ENCODE measurements around the gene CYP27B1.

Gene CYP27B1

DNA sequence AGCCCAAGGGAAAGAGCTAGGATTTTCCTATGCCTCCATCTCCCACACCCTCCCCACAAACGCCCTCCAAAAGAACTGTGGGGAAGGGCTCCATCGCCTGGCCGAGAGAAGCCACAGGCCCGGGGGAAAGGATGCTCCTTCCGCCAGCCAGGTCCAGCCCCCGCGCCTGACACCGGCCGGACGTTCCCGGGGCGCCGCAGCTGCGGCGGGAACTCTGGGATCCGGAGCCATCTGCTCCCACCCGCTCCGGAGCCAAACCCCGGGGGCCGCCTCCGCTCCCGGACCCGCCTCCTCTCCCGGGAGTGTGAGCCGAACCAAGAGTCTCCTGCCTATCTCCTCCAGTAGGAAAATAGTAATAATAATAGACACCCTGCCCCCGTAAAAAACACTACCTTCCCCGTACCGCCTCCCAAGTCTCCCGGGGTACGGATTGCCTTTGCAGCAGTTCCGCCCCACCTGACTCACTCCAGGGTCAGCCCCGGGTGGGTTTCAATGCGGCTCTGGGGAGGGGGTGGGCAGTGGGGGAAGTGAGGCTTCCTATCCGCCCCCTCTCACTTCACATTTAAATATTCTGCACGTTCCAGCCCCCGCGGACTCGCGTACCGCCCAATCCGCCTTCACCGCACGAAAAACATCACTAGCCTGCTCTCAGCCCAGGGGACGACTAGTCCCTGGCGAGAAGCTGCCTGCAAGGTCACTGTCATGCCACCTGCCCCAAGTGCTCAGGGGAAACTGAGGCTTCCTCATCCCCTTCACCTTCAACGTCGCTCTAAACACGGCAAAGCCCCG, 30.7 kb downstream of the CYP27B1 start:
- no peak for DNase-seq (ENCODE audit: low read depth in 2 of 2)

DNA sequence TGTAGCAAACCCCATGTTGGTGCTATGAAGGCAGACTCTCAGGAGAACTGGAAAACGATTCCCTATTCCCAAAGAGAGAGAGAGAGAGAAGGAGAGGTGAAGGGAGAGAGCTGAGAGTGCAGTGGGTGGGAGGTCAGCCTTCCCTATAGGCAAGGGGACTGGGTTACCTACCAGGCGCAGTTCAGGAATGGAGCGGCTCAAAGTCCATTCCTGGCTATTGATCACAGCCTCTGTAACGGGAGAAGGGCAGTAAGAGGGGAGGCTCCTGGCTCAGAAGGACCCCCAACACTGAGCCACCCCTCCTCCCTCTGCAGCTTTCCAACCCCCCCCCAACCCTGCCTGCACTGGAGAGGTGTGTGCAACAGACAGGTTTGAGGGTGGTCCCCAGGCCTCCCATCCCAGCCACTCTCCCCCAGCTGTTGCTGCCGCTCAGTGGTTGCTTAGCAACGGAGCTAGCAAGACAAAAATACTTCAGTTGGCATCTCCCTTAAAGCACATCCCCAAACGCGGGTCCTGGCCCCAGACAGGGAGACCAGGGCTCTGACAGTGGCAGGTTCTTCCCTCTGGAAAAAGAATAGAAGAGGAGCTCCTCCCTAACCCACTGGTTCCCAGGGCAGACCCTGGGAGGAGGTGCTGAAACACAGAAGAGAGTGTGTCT, 31.6 kb downstream of the CYP27B1 start:
- no peak for DNase-seq (ENCODE audit: low read depth in 2 of 2)

DNA sequence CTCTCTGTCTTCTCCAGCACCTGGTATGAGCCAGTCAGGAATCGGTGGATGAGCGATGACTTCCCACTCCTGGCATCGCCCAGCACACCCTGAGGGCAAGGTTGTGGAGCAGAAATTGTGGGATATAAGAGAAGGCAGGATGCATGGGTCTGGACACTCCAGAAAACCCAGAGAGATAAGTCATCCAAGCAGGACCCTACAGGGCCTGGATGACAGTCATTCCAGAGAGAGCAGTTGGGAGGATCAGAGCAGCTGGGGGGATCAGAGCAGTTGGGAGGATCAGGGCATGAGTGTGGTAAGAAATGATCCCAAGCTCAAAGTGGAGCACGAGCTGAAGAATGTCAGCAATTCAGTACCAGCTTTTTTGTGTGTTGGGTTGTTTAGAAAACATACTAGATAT, 32.3 kb downstream of the CYP27B1 start:
- DNase-seq (ENCODE audit: low read depth in 2 of 2), result no peak

DNA sequence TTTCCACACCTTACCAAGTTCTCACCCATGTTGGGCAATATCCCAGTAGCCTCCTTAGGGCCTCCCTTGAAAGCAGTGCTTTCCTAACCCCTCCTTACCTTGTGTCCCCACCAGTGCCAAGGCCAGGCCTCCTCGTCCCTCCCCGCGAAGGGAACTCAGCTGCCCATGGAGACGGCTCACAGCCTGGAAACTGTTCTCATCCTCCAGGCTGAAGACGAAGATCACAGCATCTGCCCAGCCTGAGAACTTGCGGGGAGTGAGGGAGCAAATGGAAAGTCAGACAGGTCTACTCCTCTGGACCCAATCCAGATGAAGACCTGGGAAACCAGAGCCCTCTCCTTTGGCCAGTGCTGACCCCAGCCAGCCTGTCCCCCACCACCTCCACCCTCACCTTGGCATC, 33.0 kb downstream of the CYP27B1 start:
- DNase-seq (ENCODE audit: low read depth in 2 of 2), result no peak

DNA sequence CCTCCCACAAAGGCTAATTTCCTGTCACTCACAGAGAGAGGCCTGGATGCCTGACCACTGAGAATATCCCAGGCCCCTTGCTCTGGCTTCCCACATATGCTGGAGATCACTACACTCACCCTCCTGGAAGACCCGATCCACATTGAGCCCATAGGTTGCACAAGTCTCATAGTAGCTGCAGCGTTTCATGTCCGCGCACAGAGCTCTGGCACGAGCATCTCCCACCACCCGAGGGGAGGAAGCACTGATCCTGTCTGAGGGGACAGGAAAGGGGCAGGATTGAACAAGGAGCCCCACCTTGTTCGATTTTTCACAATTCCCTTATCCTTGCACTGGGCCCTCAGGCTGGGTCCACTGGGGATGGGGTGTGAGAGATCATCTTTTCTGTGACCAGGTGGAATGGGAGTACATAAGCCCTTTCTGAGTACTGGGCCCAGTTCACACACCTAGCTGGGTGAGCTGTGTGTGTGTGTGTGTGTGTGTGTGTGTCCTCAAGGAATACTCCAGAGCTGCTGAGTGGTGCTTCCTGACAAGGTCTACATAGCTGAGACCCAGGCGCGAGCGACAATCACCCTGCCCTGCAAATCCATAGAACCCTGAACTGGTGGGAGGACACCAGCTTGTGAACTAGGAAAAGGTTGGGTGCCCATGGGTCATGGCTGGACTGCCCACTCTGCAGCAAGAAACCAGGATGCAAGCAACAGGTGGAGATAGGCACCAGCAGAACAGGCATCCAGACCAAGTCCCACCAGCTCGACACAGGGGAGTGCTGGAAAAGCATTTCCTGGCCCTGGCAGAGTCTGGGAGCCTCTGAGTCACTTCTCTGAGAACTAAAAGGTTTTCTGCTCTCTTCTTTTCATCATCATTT, 33.9 kb downstream of the CYP27B1 start:
- DNase-seq (ENCODE audit: low read depth in 2 of 2), result no peak

DNA sequence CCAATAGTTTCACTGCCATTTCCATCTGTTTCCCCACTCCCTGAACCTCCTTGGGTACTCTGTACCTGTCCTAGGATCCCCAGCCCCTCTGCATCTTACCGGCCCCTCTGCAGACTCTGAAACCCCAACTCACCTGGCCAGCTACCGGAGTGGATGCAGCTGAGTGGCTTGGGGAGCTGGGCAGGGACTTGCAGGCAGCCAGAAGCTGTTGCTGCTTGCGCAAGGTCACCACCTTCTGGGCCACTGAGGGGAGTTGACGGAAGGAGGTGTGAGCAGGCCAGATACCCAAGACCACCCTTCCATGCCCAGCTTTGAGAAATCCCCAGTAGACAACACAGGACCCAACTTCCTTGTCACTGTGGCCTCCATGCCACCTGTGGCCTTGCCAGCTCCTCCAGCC, 34.6 kb downstream of the CYP27B1 start:
- no peak for DNase-seq (ENCODE audit: low read depth in 2 of 2)

DNA sequence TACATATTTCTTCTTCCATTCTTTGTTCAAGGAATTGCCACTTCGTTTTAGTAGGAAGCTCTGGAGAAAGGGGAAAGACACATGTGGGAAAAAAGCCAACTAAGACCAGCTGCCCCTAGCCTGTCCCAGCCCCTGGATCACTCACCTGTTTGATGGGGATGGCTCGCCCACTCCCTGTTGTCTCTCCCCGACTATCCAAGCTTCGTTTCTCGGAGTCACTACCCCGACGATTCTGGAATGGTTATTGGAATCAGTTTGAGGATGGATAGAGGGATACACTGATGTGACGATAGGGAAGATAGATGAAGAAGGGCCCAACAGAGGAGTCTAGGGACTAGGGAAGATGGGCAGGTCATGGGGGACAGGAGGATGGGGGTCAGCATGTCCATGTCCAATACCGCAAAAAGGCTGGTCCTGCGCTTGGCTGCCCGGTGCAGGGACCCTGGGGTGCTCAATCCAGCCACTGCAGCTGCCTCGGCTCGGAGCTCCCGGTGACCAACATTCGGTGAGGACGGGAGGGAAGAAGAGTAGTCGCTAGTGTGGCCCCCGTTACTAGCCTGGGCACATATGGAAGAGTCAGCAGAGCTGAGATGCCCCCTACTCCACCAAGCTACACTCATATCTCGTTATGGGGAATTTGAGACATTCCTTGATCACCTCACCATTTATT, 35.3 kb downstream of the CYP27B1 start:
- no peak for DNase-seq (ENCODE audit: low read depth in 2 of 2)

DNA sequence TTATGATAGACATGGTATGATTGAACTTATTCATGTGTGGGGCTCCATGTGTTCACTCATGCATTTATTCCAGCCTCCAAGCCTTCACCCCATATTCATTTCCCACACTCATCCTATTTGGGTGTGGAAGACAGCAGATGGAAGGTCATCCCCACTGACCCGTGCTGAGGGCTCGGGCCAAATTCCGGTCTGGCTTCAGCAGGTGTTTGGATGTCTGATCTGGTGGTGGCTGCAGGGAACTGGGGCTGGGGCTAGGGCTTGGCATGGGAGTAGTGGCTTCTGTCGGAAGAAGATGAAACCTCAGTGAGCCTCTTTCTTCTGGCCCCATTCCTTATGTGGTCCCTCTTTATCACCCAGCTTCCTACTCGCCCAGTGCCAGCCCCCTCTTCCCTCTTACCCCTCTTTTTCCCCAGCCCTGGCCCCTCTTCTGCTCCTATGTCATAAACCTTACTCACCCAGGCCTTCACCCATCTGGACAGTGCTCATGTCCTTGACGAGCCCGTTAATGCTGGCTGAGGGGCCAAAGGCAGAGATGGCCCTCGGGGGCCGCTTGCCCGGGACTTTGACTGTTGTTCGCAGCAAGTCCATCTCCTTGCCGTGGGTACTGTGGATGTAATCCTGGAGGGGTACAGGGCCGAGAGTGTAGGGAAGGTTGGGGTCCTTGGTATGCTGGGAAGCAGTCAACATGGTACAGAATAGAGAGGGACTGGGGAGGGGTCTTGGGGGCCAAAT, 36.4 kb downstream of the CYP27B1 start:
- no peak for DNase-seq (ENCODE audit: low read depth in 2 of 2)

DNA sequence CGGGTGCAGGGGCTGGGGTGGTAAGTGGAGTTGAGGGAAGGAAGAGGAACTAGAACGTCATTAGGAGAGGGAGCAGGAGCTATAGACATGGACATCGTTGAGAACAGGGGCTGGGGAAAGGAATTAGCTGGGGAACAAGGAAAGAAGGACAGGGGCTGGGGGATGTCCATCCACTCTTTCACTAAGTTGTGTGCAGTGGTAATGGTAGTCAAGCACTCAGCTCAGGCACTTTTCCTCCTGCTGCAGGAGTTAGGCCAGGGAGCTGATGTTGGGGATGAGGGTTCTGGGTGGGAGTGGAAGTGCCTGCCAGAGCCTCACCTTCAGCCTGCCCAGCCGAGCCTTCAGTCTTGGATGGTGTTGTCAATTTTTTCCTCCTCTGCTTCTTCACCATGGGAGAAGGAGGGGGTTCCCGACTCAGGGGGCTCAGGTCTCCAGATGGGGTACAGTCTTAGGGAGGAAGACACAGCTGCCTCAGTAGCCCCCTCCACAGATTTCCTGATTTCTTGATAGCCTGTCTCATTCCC, 37.5 kb downstream of the CYP27B1 start:
- no peak for DNase-seq (ENCODE audit: low read depth in 2 of 2)

DNA sequence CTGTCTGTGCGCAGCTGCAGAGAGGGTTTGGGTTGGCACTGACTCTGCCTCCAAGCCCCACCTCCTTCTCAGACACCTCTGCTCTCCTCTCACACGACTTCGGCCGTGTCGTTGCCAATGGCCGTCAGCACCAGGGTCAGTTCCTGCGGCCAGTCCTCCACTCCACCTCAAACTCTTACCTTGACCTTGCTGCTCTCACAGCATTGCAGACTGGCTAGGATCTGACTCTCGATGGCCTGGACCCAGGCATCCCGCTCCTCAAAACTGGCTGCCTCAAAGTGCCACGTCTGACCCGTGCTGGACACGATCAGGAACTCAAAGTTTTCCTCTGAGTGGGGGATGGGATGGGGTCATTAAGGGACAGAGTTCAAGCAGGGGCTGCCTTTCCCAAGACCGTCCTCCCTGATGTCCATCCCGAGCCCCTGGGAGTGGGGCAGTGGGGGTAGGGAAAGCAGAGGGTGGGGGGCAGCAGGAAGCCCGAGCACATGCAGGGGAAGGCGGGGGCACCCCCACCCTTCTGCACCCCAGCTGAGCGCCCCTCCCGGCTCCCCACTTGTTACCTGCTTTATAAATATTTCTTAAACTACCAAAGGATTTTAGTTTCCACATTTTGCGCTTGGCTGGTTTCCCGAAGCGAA, 39.0 kb downstream of the CYP27B1 start:
- DNase-seq (ENCODE audit: low read depth in 2 of 2), result no peak

DNA sequence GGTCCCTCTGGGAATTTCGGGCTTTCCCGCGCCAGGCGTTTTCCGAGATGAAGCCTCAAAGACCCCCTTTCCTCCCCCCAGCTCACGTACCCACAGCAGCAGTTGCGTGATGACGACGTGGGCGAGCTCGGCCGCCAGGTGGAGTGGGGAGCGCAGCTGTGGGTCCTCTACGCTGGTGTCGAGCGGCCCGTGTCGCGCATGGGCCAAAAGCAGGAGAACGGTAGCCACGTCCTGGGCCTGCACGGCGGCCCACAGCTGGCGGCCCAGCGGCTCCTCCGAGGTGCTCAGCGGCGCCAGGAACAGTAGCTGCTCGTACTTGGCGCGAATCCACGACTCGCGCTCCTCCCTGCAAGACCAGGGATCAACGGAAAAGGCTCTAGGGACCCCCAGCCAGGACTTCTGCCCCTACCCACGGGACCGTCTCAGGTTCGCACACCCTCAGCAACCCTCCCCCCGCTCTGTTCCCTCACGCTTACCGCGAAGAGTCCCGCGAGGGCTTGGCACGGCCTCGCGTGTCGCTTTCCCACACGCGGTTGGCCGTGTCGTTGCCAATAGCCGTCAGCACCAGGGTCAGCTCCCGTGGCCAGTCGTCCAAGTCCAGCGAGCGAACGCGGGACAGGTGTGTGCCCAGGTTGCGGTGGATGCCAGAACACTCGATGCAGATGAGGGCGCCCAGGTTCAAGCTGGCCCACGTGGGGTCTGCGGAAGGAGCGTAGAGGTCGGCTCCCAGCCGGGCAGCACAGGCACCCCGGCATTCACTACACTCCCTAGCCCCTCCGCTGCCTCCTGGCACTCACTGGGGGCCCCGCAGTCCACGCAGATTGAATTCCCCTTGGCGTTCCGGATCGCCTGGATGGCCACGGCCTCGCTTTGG, 39.8 kb downstream of the CYP27B1 start:
- DNase-seq (ENCODE audit: low read depth in 2 of 2), result no peak

DNA sequence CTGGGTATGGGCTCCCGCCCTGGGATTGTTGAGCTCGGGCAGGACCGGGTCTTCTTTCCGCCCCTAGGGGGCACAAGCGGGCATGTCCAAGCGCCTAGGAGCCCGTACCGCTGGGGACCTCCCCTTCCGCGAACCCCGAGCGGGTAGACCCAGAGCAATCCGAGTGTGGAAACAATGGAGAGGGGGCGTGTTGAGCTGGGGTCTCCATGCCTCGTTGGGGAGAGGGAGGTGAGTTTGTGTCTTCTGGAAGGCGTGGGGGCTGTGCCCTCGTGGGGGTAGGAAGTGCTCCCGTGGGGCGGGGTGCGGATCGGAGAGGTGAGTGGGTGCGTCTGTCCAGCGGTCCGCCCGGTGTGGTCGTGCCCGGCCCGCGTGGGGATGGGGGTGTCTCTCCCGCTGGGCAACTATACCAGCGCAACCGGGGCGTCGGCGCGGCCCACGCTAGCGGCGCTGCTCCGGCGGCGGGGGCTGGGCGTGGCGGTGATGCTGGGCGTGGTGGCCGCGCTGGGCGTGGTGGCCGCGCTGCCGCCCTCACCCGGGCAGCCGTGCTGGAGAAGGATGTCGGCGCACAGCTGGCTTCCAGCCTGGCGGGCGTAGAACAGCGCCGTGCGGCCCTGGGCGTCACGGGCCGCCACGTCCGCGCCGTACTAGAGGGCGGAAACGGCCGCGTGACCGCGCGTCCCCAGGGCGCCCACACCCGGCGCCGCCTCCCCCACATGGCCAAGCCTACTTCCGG, 40.6 kb downstream of the CYP27B1 start:
- DNase-seq (ENCODE audit: low read depth in 2 of 2), result no peak

DNA sequence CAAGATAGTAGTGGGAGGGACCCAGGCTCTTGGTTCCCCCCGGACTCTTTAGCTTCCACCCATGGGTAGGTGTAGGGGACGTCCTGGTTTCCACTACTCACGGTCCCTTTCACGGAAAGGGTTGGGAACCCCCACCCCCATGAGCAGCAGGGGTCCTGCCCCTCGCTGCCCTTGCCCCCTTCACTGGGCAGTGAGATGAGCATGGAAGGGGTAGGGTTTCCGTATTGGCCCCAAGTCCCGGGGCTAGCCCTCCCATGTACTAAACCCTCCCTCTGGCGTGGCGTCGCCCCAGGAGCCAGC, 41.1 kb downstream of the CYP27B1 start:
- no peak for DNase-seq (ENCODE audit: low read depth in 2 of 2)

DNA sequence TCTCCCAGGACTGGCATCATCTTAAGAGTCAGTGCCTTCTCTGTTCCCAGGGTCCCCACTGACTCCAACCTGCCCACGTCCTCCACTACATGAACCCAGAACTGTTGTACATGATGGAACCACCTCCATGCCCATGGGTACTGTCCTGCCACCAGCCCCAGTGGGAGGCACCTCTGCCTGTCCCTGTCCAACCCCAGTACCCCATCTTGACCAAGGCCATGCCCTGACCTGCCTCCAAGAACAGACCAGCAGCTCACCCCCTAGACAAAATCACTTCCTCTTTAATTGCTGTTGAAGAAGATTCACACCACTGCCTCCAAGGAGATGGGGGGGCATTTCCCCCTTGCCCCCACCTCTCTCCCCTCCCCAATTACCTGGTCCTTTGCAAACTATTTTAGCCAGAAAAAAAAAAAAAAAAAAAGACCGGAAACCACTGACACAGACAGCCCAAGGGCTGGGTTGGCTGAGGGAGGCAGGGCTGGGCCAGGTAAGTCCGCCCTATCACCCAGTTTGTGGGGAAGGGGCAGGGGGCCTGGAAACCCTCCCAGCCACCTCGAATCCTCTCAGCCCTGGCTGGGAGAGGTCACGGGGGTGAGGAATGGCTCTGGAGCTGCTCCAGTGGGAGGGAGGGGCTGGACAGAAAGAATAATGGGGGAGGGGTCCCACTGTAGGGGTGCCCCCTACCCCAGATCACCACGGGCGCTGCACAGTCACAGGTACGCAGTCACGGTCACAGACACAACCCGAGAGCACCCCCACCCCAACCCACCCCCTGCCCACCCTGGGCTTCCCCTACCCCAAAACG, 41.7 kb downstream of the CYP27B1 start:
- DNase-seq (ENCODE audit: low read depth in 2 of 2), result no peak

DNA sequence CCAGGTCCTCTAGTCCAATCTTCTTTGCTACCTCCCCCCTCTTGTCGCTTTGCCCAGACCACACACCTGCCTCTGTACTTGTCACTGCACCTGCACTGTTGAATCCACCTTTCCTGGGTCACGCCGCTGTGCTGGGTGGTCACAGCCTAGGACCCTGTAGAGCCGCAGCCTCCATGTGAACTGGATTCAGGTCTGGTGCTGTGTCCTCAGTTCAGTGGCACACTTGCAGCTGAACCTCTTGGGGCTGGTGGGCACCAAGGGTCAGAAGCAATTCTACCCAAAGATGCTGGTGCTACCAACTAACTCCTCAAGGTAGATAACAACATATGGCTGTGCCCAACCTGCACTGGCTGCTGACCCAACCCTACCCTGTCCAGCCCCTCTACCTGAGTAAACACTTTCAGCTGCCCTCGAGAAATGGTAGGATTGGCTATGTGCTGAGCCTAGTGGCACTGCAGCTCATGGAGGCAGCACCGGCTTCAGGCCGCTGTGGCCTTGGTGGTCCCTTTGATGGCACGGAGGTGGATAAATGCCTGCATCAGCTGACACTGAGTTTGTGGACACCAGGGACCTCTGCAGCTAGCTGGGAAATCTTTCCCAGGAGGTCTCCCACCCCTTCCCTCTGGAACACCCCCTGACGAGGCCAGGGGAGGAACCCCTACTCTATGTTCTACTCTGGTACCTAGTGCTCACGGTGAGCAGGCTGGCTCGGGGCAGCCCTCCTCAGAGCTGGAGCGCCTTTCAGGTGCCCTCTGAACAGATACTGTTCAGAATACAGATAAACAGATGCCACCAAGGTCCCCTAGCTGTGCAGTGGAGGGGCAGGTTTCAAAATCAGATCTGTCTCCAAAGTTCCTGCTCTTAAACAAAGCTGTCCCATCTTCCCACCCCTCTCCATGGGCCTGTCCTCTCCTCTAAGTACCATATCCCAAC, 42.6 kb downstream of the CYP27B1 start:
- no peak for DNase-seq (ENCODE audit: low read depth in 2 of 2)

DNA sequence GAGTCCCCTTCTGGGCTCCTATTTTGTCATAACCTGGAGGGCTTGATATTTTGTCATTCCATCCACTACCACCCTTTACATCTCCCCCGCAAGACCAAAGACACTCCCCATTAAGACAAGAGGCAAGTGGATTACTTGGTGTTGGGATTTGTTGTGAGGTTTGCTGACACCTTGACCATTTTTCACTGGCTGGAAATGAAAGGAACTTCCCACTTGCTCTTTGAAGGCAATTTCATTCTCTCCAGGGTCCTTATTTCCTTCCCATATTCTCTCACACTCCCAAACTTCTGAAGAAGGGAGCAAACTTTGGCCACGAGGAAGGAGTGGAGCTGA, 43.3 kb downstream of the CYP27B1 start:
- no peak for DNase-seq (ENCODE audit: low read depth in 2 of 2)
